GM21360 (cell line): ENCODE data around the gene PIM3.
A peak's percentile ranks its signal among the peaks of the same experiment; 100 is the strongest.

Experiments
- ATAC-seq: cut with Tn5 transposase; IDR thresholded peaks from one replicate; pipeline ENCODE4 v1.9.1; 2021; ENCODE audit warnings: mild to moderate bottlenecking, moderate library complexity; ENCODE audit not compliant: unreplicated experiment

The PIM3 gene

DNA sequence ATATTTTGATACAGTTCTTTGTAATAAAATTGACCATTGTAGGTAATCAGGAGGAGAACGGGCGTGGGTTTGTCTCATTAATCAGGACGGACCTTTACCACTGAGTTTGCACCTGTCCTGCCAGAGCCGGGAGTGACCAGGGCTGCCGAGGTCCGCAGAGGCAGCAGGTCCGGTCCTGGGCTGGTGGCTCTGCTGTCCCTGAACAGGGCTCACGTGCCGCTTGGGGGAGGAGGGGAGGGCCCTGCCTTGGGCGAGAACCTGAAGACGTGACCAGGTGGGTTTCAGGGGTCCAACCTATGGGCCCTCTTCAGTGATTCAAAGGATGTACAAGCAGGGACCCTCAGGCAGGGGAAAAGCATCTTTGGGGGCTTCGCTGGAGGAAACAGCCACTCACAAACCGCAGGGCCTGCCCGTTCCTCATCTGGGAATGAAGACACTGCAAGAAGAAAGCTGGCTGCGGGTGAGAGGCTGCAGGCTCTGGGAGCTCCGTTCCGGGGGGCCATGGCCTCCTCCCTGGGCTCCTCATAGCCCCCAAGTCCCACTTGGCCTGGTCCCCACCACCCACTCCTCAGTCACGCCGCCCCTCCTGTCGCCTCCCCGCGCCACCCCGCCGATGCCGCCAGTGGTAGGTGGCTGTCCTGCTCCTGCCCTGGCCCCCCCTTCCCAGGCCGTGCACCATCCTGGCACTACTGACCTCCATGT is 32.9 kb upstream of the PIM3 start:
- no peak for ATAC-seq

DNA sequence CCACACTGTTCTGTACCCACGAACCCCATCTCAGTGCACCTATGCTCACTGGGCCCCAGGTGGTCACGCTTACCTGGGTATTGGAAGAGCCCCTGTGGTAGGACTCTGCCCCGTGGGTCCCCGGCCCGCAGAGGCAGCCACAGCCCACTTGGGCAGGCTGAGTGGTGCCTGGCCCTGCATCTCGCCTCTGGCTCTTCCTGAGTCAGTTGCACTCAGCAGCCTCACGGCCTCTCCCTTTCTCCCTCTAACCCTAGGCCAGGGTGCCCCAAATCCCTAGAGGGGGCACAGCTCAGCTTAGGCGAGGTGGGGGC is 32.4 kb upstream of the PIM3 start:
- ATAC-seq: no peak

DNA sequence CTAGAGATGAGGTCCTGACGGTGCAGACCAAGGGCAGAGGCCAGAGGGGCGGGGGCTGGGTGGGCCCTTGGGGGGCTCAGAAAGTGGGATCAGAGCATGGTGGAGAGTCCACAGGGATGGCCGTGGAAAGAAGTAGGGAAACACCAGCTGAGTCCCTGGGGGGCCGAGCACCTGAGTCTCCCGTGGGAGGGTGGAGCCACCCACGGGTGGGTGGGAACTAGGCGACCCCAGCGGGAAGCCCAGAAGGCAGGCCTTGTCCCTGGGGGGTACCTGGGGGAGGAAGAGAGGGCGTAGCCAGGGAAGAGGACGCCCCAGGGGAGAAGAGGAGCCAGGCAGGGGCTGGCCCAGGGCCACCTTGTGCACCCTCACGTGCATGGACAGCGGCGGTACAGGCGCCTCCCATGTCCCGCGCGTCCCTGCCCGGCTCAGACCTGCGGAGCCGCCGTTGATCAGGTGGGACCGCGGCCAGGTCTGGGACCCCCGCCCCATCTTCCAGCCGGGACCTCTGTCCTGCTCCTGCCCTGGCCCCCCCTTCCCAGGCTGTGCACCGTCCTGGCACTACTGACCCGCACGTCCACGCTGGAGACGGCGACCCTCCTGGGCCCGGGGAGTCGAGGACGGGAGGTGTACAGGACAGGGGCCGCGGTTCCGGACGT is 31.9 kb upstream of the PIM3 start:
- ATAC-seq: no peak

DNA sequence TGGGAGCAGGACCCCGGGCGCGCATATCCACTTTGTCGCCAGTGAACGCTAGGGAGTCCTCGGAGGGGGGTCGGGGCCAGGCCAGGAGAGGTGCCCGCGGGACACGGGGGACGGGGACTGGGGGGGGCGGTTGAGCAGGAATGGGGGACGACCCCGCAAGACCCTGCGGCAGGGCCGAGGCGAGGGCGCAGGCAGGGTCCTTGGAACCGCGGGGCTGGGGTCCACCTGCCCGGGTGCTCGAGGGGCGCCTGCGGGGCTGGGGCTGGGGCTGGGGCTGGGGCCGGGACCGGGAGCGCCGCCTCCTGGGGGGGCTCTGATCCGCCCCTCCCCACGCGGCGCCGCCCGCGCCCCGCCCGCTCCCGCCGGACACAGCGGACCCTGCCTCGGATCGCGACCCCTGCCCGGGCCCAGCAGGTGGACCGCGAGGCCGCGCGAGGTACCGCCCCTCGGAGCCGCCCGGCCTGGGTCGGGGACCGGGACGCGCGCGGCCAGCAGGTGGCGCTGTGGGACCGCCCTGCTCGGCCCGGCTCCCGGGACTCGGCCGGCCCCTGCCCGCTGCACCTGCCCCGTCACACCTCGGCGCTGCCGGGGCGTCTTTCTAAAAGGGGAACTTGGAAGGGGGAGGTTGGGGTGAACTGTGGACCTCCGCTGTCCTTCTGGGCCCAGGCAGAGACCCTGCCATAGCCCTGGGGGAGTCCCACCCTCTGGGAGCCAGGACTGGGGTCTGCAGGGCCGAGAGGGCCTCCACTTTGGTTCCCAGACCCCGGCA is 31.2 kb upstream of the PIM3 start:
- ATAC-seq: no peak

DNA sequence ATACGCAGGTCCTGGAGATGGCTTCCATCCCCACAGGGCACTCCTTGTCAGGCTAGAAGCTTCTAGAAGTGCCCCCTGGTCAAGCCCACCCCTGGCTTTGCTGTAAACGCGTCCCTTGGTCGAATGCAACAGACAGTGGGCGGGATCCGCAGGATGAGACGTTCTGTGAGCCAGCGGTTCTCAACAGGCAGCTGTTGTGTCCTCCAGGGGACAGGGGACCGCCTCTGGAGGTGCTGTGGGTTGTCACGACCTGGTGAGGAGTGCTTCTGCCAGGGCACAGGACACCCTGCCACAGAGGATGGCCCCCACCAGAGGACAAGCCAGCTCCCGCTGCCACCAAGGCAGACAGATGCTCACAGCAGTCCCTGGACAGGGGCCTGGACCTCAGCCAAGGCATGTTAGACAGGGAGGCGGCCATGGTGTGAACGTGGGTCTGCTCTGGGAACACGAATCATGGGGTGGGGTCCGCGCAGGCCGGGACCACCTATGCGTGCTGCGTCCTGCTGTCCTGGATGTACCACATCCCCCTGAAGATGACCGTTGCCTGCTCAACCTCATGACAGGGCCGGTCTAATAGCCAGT is 30.5 kb upstream of the PIM3 start:
- no peak for ATAC-seq

DNA sequence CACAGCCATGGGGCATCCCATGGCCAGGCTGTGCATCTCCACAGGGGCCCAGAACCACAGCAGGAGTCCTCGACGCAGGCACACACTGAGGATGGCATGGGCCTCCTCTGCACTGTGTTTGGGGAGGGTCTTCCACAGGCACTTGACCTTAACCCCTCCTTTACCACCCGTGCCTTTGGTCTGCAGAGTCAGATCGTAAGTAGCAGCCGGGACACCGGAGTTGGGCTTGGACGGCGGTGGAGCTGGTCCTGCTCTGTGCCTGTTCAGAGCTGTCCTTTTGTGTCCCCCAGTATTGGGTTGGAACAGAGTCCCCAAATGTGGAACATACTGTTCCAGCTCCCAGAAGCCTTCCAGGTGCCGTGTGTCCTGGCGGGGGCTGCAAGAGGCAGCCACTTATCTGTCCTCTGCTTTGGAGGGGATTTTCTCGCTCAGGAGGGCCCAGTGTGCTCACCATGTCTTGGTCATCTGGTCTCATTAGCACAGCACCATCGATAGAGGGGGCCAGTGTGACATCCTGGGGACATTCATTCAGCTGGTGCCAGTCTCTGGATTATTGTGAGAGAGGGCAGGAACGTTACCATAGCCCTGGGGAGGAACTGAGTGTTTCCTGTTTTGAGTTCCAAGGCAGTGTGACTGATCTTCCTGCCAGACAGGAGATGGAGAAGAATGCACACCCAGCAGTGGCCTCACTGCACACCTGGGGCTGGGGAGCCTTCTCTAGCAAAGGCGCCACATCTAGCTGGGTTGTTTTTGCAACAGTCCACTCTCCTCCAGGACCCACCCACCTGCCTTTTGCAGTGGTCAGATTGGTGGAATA is 29.8 kb upstream of the PIM3 start:
- no peak for ATAC-seq

DNA sequence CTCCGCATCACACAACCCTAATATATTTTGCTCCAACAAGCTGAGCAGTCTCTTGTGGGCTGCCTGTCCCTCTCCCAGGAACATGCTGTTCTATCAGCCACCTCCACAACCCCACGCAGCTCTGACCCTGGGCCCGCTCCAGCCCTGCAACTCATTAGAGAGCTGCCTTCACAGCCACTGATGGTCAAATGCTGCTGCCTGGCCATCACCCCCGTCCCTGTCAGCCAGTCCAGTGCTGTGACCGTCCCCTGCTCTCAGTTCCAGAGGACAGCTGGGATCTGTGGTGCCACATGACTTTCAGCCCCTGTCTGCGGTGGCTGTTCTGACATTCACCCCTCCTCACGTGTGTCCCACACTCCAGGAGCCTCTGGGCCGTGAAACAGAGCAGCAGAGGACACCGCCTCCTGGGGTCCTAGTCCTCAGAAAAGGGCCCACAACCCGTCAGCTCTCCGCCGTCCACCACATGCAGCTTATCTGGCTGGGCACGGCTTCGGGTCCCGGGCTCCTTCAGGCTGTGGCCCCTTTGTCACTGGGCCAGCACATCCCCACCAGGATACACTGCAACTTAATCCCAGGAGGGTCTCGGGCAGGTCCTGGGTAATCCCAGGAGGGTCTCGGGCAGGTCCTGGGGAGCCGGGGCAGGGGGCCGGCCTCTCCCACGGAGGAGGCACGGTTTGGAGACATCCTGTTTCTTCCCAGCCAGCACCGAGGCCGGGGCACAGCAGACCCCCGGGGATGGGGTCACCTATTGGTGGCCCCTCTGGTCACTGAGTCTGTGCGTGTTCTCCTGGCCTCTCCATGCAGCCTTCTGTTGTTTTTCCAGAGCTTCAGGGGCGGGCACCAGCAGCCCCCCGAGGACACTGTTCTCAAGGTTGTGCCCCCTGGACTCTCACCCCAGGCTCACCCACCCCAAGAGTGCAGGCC is 27.1 kb upstream of the PIM3 start:
- ATAC-seq: no peak

DNA sequence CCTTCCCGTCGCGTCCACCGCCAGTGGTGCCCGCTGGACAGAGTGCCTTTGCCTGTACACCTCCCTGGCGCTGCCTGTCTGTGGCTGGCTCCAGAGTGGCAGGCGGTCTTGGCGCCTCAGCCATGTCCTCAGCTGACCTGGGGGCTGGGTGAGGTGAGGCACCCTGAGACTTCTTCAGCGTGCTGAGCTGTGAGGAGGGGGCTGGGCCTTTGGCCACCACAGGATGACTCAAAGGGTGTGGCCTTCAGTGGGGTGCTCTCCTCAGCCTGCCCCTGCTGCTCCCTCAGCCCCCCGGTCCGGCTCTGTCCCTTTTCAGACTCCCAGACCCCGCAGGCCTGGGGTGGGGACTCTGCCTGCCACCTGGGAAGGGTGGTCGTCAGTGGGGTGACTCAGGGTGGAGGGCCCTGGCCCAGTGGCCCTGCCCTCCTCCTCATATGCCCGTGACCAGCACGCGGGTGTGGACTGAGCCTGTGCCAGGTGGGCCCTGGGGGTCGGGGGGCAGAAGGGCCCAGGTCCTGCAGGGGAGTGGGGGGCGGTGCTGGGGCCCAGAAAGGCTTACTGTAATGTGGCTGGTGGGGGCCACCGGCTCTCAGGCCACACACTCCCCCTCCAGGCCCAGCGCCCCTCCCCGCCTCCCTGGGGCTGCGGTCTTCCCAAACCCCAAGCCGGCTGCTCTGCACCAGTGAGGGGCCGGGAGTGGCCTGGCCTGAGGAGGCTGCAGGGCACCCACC is 26.2 kb upstream of the PIM3 start:
- no peak for ATAC-seq

DNA sequence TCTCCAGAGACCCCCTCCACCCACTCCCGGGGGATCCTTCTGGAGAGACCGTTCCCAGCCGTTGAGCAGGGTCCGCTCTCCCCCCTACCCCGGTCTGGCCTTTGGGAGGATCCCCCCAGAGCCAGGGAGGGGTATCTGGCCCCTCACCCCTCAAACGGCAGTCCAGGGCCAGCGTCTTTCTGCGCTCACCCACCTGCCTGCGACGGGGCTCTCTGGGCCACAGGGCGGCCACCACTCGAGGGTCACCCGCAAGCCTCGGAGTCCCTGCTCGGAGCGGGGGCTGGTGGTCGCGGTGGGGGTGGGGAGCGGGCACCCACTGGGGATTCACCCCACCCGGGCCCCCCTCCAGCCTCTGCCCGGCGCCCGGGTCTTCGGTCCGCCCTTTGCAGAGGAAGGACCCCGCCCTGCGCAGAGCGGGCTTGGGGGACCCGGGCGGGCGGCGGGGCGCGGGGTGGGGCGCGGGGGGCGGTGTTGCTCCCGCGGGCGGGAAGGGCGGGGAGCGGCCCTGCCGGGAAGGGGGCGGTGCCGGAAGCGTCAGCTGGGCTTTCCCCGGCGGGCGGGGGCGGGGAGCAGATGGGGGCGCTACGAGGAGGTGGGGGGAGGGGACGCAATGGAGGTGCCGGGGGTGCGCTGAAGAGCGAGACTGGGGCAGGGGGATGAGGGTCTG is 25.5 kb upstream of the PIM3 start:
- ATAC-seq: no peak

DNA sequence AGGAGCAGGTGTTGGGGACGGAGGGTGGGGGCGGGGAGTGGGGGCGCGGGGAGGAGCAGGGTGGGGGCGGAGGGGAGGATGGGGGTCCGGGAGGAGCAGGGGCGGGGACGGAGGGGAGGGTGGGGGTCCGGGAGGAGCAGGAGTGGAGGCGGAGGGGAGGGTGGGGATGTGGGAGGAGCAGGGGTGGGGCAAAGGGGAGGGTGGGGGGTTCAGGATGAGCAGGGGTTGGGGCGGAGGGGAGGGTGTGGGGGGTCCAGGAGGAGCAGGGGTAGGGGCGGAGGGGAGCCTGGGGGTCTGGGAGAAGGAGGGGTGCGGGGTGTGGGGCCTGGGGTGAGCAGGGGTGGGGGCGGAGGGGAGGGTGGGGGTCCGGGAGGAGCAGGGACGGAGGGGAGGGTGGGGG is 25.0 kb upstream of the PIM3 start:
- ATAC-seq: no peak

DNA sequence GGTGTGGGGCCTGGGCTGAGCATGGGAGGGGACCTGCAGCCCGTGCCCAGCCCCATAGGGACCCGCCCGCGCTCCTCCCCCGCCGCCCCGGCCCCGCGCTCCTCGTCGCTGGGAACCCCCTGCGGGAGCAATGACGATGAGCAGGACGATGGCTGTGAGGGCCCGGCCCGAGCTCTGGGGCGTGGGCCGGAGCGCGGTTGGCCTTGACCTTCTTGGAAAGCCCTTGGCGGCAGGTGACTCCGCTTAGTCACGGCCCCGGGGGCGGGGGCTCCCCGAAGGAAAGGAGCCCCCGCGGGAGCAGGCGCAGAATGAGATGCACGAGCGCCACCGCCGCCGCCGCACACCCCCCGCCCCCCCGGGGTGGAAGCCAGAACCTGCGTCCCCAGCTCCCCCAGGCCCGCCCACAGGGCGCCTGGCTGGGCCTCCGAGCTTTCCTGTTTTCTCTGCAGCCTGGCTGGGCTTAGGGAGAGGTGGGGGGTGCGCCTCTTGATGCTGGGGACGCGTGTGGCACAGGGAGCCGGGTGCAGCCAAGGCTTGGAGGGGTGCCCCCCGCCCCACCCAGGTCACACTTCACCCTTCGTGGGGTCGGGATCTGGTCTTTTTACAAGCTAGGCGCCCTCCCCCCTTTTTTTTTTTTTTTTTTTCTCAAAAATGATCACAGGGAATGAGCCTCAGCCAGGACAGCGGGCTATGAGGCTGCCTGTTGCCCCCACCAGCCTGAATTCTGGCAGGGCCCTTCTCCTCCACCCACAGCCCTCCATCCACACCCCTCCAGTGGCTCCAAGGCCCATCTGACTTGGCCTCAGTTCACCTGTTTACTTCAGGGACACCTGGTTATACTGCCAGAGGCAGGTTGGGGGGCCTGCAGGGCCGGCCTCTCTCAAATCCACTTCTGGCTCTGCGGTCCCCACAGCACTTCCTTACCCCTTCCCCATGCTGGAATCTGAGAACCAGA is 24.3 kb upstream of the PIM3 start:
- ATAC-seq: peak; percentile 71

DNA sequence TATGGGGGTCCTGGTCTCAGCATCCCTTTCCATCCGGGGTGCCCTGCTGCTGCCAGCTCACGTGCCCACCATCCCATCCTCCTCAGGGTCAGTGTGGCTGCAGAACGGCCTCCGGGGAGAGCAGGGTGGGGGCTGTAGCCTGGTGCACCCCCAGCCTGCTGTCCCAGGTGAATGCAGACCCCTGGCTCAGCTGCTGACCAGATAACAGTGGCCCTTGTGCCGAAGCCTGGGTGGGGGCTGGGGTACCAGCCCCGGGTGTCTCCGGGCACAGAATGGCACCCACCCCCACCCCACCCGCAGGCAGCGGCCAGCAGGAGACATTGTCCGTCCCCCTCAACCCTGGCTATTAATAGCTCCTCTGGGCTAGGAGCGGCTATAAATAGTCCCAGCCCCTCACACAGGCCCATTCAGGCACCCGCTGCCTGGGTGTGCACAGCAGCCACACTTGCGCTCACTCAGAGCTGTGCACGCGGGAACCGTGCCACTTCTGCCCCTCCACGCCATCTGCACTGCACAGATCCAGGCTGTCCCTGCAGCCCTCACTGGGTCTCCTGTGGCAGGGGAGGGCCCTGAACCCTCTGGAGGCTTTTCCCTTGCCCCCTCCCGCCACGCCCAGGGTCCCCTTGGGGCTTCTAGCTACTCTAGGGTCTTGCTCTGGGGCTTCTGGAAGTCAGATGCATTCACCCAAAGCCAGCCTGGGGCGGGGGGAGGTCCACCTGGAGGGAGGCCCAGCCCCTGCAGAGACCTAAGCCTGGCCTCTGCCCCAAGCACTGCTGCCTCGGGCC is 23.4 kb upstream of the PIM3 start:
- ATAC-seq: no peak

DNA sequence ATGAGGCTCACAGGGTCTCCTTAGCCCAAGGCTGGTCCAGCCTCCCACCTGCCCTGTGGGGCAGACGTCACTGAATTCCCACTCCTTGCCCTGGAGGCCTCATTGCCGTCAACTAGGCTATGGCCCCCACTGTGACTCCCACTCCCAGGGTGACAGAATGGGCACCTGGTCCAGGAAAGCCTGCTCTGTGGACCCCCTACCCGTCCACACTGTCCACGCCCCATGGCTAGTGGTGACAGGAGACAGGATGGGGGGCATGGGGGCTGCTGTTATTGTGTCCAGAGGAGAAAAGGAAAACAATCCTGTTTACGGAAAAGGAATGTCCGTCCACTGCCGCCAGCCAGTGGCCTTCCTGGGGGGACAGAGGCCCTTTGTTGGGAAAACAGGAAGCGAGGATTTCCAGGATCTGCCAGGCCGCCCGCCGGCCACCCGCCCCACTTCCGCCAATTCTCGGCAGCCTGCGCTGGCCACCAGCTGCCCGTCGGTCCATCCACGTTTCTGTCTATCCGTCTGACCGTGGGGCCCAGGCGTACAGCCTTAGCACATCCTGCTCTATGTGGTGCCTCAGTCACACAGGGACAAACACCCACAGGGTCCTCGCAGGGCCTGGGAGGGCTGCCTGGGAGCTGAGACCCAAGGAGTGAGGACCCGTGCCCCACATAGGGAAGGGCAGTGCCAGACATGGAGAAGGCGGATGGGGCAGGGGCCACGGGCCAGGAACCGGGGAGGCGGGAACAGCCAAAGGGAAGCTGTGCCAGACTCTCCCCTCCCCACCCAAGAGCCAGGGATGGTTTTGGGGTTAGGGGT is 22.6 kb upstream of the PIM3 start:
- no peak for ATAC-seq

DNA sequence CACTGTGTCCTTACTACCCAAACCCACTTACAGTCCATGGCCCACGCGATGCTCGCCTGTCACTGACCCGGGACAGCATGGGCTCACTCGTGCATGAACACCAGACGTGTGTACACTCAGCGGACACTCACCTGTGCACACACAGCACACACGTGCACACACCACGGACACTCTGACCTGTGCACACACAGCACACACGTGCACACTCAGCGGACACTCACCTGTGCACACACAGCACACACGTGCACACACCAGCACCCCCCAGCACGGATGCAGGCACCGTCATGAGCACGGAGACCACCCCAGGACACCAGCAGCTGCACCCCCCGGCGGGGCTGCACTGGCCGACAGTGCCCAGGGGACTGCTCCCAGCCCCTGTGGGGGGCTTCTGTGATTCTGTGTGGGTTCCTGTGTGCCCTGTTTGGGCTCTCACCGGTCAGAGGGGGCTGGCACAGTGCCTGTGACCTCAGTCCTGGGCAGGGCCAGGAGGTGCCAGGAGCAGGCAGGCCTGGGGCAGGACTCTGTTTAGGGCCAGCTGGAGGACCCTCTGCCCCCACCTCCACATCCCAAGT is 21.9 kb upstream of the PIM3 start:
- no peak for ATAC-seq

DNA sequence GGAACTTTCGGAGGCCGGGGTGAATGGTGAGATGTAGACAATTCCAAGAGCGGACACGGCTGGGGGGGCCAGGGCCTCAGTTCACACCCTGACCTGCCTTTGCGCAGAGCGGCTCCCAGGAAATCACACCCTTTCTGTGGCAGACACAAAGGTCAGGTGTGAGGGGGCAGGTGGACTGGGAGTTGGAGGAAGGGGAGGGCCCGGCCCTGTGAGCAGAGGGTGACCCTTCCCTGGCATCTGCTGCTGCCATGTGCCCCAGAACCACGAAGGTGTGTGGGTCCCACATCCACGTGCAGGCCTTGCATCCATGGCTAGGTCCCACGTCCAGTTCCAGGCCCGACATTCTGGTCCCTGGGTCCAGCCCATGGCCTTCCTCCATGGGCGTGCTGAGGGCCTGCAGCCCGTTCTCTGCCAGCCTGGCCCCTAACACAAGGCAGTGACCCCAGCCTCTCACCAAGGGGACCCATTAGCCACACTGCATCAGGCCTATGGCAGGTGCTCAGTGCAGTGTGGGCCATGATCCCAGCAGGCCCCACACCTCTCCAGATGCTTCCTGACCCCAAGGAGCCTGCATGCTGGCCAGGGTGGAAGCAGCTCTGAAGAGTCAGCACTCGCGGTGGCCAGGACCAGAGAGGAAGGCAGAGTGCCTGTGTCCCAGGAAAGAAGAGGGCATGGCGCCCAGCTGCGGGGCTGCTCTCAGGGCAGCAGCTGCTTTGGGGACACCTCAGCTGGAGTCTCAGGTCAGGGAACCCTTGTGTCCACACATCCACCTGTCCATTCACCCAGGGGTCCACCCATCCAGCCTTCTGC is 18.9 kb upstream of the PIM3 start:
- no peak for ATAC-seq
